GM12878 (cell line): ENCODE data around the gene POLE2.

Experiments used
- CHD2 ChIP-seq: IDR thresholded peaks from 2 replicates; pipeline ENCODE4 v1.6.1; 2011; ENCODE audit warnings: low read depth, low read length, improper control_type of control experiment, borderline replicate concordance
- CHD4 ChIP-seq: fragments of 200-600 bp; sonication (generic); IDR thresholded peaks from 2 replicates; pipeline ENCODE4 v1.6.1; 2016; ENCODE audit warnings: mild to moderate bottlenecking
- CTCF ChIP-seq, 3 experiments: IDR thresholded peaks in 2 of 3; conservative IDR thresholded peaks in 1 of 3; 2 replicates each; pipeline ENCODE4 v1.5.1; 2011; ENCODE audit warnings: low read depth in 3 of 3, low read length in 3 of 3, mild to moderate bottlenecking in 3 of 3, control low read depth in 2 of 3, moderate library complexity in 2 of 3, inconsistent platforms in 1 of 3, mixed read lengths in 1 of 3; ENCODE audit not compliant: control insufficient read depth in 2 of 3, insufficient read depth in 1 of 3; ENCODE audit errors: extremely low read depth in 1 of 3
- IRF3 ChIP-seq: fragments of 450-650 bp; IDR thresholded peaks from 2 replicates; pipeline ENCODE4 v1.6.1; 2014; ENCODE audit warnings: mild to moderate bottlenecking
- KDM1A ChIP-seq: fragments of 200-600 bp; sonication (generic); IDR thresholded peaks from 2 replicates; pipeline ENCODE4 v1.6.1; 2016; ENCODE audit warnings: borderline replicate concordance
- POLR2A ChIP-seq: IDR thresholded peaks from 2 replicates; pipeline ENCODE4 v1.6.1; 2011; ENCODE audit warnings: low read depth, mild to moderate bottlenecking, low read length
- RFX5 ChIP-seq: IDR thresholded peaks from 2 replicates; pipeline ENCODE4 v1.6.1; 2011; ENCODE audit warnings: low read depth, low read length, improper control_type of control experiment
- SREBF2 ChIP-seq: IDR thresholded peaks from 2 replicates; pipeline ENCODE4 v1.6.1; 2012; ENCODE audit warnings: mild to moderate bottlenecking, low read length
- TAF1 ChIP-seq: IDR thresholded peaks from 2 replicates; pipeline ENCODE4 v1.6.1; 2011; ENCODE audit warnings: mild to moderate bottlenecking, low read depth, low read length, borderline replicate concordance

DNA sequence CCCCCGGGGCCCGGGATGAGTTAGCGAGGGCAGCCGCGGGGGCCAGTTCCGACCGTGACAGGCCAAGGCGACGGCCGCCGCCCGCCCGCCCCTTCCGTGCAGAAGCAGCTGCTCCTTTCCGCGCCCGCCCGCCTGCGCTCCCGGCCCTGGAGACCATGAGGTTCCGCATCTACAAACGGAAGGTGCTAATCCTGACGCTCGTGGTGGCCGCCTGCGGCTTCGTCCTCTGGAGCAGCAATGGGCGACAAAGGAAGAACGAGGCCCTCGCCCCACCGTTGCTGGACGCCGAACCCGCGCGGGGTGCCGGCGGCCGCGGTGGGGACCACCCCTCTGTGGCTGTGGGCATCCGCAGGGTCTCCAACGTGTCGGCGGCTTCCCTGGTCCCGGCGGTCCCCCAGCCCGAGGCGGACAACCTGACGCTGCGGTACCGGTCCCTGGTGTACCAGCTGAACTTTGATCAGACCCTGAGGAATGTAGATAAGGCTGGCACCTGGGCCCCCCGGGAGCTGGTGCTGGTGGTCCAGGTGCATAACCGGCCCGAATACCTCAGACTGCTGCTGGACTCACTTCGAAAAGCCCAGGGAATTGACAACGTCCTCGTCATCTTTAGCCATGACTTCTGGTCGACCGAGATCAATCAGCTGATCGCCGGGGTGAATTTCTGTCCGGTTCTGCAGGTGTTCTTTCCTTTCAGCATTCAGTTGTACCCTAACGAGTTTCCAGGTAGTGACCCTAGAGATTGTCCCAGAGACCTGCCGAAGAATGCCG, 66.7 kb downstream of the POLE2 start:
- TF ChIP-seq TAF1 (no peak), KDM1A (no peak), SREBF2 (no peak), POLR2A (no peak), CHD2 (no peak), RFX5 (no peak), CHD4 (no peak), IRF3 (no peak), CTCF (IDR thresholded peaks at IDR 0.05 in 2 of 3, conservative IDR thresholded peaks at IDR 0.05 in 1 of 3; ENCODE audit: control insufficient read depth in 2 of 3, extremely low read depth in 1 of 3, insufficient read depth in 1 of 3, low read depth in 3 of 3, low read length in 3 of 3) (no peak)
